Astrocyte (in vitro differentiated cells and primary cell): ENCODE measurements around the gene NCMAP.

Experiments
- EZH2 ChIP-seq: IDR thresholded peaks from 2 replicates; pipeline ENCODE4 v1.6.1; 2012; ENCODE audit warnings: mild to moderate bottlenecking, low read length, inconsistent platforms; ENCODE audit not compliant: insufficient read depth
- TF ChIP-seq, protein P1 (sequence below): IDR thresholded peaks from 2 replicates; pipeline ENCODE4 v1.5.1; 2011; ENCODE audit warnings: low read depth, mild to moderate bottlenecking, inconsistent platforms, low read length, moderate library complexity; ENCODE audit not compliant: insufficient read depth

DNA sequence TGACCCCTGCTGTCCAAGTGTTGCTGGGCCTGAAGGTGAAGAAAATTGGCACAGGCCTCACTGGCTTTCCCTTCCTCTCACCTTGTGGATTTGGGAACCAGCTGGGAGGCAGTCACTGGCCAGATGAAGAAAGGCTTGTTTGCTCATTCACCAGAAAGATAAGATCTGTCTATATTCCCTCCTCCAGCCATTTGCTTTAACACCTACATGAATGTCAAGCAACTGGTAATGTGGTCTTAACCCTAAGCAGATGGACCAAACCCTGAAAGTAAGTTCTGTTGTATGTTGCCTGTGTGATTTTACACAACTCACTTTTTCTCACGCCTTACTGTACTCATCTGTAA is 76.9 kb downstream of the NCMAP start:
- TF ChIP-seq, protein P1, sequence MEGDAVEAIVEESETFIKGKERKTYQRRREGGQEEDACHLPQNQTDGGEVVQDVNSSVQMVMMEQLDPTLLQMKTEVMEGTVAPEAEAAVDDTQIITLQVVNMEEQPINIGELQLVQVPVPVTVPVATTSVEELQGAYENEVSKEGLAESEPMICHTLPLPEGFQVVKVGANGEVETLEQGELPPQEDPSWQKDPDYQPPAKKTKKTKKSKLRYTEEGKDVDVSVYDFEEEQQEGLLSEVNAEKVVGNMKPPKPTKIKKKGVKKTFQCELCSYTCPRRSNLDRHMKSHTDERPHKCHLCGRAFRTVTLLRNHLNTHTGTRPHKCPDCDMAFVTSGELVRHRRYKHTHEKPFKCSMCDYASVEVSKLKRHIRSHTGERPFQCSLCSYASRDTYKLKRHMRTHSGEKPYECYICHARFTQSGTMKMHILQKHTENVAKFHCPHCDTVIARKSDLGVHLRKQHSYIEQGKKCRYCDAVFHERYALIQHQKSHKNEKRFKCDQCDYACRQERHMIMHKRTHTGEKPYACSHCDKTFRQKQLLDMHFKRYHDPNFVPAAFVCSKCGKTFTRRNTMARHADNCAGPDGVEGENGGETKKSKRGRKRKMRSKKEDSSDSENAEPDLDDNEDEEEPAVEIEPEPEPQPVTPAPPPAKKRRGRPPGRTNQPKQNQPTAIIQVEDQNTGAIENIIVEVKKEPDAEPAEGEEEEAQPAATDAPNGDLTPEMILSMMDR = no peak
- TF ChIP-seq EZH2 = no peak
